Measurements from ENCODE around the gene BCL3. TPM values are rescaled to one million over a fixed set of nuclear protein-coding genes. Genes with fewer than 3 reads are reported as not detected.

The BCL3 gene
- total and polyA plus RNA-seq, 10 of the 15 experiments (the other 5 are each of a cell fraction or from before 2014, with no cell fraction given) = 0.55 to 22.7 (median 3.6) TPM

GRCh38 chr19:44752816-44753625, 4.5 kb downstream of the BCL3 start (continued):
- TF ChIP-seq ATF3 (IDR thresholded peaks at IDR 0.05; ENCODE audit: borderline replicate concordance, extremely low read depth, low read depth, low read length) = no peak
- peak; percentile 43; the same call in 1 of the 2 replicates for TF ChIP-seq ZBED1 (IDR thresholded peaks at IDR 0.05; ENCODE audit: borderline replicate concordance)
- peak; percentile 41 for TF ChIP-seq SMAD1 (IDR thresholded peaks at IDR 0.05; ENCODE audit: low read depth, partially characterized antibody)
- peak; percentile 78; the same call in 1 of the 2 replicates for TF ChIP-seq GABPA (IDR thresholded peaks at IDR 0.05; ENCODE audit: low read depth)
- TF ChIP-seq MEF2A (IDR thresholded peaks at IDR 0.05; ENCODE audit: insufficient read depth, low read depth, low read length) = peak; percentile 86
- peak; percentile 90 for TF ChIP-seq SP1 (IDR thresholded peaks at IDR 0.05; ENCODE audit: low read depth, low read length)
- TF ChIP-seq SUPT20H (IDR thresholded peaks at IDR 0.05; ENCODE audit: borderline replicate concordance, control insufficient read depth, low read depth, low read length) = no peak
- TF ChIP-seq SREBF2 (IDR thresholded peaks at IDR 0.05; ENCODE audit: low read length) = no peak
- TF ChIP-seq E4F1 (IDR thresholded peaks at IDR 0.05; ENCODE audit: borderline replicate concordance, partially characterized antibody) = peak; percentile 53
- TF ChIP-seq POU2F2 (IDR thresholded peaks at IDR 0.05; ENCODE audit: borderline replicate concordance, low read depth, low read length) = peak; percentile 94; the same call in 2 of the 3 replicates
- no peak for TF ChIP-seq POLR2AphosphoS2 (IDR thresholded peaks at IDR 0.05; ENCODE audit: low read depth, low read length)
- peak; percentile 84; the same call in 1 of the 2 replicates for TF ChIP-seq CHD1 (IDR thresholded peaks at IDR 0.05; ENCODE audit: low read depth, low read length)
- TF ChIP-seq CEBPB (IDR thresholded peaks at IDR 0.05; ENCODE audit: borderline replicate concordance in 1 of 2, low read depth in 2 of 2, low read length in 2 of 2) = no peak
- TF ChIP-seq JUNB (IDR thresholded peaks at IDR 0.05) = no peak
- TF ChIP-seq KDM1A (IDR thresholded peaks at IDR 0.05; ENCODE audit: borderline replicate concordance) = no peak
- TF ChIP-seq TAF1 (IDR thresholded peaks at IDR 0.05; ENCODE audit: borderline replicate concordance, low read depth, low read length) = peak; percentile 45; the same call in 1 of the 2 replicates
- TF ChIP-seq ZBTB11 (CRISPR knock-in tag; IDR thresholded peaks at IDR 0.05) = no peak
- TF ChIP-seq CTCF (IDR thresholded peaks at IDR 0.05 in 2 of 3, conservative IDR thresholded peaks at IDR 0.05 in 1 of 3; ENCODE audit: control insufficient read depth in 2 of 3, extremely low read depth in 1 of 3, insufficient read depth in 1 of 3, low read depth in 3 of 3, low read length in 3 of 3) = peak in 1 of 3 experiments; percentile 11; a peak in 1 of 6 replicates
- TF ChIP-seq ASH2L (IDR thresholded peaks at IDR 0.05; ENCODE audit: borderline replicate concordance, low read depth) = no peak
- TF ChIP-seq CBFB (IDR thresholded peaks at IDR 0.05; ENCODE audit: low read depth) = peak; percentile 100
- TF ChIP-seq TCF3 (IDR thresholded peaks at IDR 0.05; ENCODE audit: borderline replicate concordance, insufficient read depth, low read depth, low read length) = peak; percentile 100
